HCEC 1CT (cell line): ENCODE results near the gene HS6ST1.

ENCODE experiments used
- DNase-seq: peaks from one replicate; pipeline ENCODE4 v3.0.0-alpha.2; 2017

Gene HS6ST1

DNA sequence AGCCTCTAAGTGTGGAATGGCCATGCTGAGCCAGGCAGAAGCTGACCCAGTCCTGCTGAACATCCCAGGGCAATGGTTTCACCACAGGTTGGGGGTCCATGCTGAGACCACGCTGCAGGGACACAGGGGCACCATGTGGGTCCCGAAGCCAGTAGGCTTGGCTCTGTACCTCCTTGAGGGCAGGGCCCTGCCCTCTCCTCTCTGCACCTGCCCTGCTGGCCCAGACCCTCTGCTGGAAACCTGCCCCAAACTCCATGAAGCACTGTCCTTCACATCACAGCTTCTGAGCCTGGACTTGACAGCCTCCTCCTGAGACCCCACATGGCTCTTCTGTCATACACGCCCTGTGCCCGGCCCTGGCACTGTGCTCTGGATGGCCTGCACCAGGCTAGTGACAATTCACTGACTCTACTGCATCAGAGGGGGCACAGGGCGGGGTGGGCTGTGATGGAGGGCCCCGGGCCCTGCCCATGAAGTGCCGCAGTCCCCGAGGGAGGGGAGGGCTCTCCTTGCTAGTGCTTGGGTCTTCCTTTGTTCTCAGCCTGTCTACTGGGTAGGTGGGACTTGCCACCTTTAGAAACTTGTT, 24.7 kb downstream of the HS6ST1 start:
- DNase-seq: no peak

DNA sequence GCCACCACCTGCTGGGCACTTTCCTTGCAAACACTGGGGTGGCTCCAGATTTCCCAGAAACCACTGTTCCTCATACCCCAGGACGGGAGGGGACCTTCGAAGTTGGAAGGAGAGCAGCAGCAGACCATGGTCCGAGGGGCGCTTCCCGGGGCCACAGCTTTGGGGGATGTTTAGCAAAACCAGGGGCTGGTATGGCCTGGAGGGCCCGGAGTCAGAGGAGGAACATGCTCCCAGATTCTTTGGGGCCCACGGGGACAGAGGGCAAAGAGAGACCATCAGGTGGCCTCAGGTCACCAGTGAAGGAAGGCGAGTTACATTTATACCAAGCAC, 25.3 kb downstream of the HS6ST1 start:
- no peak for DNase-seq

DNA sequence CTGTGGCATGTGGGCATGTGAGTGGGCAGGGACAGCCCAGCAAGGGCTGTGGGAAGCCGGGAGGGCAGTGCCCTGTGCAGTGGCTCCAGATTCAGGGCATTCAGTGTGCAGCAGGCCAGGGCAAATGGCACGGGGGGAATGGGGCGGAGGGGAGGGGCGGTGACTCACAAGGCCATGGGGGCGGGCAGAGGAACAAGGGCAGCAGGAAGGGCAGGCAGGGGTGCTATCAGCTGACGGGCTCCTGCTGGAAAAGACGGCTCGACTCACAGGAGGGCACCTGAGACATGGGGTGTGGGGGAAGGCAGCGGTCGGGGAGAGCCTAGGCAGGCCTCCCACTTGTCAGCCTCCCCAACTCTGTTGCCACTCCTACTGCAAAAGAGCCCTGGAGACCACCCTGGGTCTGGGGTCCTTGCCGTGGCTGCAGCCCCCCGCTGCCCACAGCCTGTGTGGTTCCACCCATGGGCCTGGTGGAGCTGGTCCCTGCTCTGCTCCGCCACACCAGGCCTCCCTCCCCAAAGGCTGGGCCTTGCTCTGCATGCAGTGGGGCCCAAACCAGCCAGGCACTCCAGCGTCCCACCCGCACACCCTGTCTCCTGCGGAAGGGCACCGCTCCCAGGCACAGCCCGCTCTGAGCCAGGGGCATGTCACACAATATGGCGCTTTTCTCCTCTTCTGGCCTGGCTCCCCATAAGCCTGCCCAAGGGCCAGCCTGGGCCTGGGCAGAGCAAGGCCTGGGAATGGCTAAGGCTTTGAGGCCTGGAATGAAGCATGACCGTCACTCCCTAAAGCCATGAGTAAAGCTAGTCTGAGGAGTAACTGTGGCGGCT, 25.9 kb downstream of the HS6ST1 start:
- no peak for DNase-seq

DNA sequence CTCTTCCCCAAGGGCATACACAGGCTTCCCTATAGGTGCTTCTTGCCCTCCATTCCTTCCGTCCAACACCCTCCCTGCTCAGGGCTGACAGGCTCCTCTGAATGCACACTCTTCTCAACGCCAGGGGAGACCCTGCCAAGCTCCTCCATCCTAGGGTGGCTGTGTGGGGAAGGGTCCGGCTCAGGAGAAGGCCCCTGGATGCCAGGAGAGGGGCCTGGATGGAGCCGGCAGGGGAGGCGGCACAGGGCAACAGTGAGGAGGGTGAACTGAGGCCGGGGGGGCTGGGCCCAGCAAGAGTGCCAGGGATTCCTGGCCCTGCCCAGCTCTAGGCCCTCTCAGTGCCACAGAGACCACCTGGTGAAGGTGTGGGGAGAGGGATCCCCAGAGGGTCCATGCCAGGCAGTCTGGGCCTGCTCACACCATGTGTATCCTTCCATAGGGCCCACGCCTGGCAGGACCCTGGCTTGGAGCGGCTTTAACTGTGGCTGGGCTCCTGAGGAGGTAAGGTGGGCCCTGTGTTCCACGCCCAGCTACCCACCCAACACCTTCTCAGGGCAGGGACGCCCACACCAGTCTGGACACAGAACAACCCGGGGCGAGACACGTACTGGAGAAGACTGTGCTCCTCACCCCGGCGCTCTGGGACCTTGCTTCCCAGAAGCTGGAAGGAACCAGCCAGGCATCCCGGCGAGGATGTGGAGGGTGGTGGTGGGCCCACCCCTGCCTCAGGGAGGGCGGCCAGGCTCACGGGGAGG, 26.6 kb downstream of the HS6ST1 start:
- DNase-seq: no peak

DNA sequence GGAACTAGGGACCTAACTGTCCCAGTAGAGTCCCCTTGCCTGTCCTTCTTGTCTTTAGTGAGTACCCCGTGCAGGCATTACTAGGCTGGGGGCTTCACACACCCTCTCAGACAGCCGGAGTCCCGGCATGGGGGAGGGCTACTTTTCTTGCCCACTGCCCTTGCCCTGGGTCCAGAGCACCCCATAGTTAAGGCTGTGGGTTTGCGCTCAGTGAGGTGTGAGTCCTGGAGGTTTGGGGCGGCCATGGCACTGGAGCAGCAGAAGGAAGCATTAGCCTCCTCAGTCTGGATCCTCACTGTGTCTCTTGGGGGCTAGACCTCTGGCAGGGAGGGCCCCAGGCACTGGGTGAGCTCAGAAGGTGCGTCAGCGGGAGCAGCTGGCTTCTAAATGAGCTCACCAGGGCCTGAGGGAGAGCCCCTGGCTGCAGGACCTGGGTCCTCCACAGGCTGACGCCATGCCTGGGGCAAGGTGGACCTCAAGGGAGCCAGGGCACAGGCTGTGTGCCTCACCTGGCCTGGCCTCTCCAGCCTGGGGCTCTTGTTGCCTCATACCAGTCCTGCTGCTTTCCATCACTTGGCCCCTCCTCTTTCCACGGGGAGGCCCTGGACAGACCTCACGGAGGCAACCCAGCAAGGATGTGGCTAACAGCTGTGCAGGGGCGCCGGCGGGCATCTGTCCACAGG, 27.4 kb downstream of the HS6ST1 start:
- no peak for DNase-seq

DNA sequence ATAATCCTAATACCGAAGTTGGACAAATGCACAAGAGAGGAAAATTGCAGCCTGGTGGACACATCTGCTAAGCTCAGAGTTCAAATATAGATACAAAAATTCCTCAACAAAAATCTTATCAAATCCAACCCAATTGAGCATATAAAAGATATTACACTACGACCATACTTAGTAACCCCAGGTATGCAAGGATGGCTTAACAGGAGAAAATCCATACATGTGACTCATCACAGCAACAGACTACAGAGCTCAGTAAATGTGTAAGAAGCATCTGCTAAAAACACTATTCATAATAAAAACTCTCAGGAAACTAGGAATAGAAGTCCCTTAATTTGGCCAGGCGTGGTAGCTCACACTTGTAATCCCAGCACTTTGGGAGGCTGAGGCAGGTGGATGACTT, 28.3 kb downstream of the HS6ST1 start:
- no peak for DNase-seq

DNA sequence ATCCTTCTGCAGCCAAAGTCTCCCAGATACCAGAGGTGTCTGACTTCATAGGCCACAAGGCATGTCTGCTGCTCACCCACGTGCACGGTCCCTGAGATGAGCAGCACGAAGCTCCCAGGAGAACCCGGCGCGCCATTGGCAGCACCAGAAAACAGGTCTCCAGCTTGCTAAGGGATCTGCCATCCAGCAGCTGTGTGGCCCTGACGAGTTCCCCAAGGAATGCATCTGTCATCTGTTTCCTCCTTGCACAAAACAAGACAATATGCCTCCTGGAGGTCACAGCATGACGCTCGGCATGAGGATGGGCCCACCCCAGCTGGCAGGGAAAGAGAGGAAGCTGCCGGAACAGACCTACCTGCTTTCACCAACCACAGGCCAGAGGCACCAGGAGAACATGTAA, 29.2 kb downstream of the HS6ST1 start:
- DNase-seq: no peak

DNA sequence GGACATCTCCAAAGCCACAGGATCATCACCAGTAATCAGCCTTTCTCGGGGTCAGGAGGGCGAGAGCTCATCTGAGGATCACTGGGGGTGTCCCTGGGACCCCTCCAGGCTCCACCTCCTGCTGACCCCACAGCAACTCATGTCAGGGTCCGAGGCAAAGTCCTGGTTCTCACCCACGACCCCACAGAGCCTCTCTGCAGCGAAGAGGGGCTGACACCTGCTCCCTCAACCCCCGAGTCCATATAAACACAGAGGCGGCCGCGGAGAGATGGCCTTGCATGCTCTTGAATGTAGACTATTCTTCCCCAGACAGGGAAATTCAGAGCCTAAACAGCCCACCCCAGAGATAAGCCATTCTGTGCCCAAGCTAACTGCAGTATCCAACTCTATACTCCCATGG, 29.9 kb downstream of the HS6ST1 start:
- no peak for DNase-seq

DNA sequence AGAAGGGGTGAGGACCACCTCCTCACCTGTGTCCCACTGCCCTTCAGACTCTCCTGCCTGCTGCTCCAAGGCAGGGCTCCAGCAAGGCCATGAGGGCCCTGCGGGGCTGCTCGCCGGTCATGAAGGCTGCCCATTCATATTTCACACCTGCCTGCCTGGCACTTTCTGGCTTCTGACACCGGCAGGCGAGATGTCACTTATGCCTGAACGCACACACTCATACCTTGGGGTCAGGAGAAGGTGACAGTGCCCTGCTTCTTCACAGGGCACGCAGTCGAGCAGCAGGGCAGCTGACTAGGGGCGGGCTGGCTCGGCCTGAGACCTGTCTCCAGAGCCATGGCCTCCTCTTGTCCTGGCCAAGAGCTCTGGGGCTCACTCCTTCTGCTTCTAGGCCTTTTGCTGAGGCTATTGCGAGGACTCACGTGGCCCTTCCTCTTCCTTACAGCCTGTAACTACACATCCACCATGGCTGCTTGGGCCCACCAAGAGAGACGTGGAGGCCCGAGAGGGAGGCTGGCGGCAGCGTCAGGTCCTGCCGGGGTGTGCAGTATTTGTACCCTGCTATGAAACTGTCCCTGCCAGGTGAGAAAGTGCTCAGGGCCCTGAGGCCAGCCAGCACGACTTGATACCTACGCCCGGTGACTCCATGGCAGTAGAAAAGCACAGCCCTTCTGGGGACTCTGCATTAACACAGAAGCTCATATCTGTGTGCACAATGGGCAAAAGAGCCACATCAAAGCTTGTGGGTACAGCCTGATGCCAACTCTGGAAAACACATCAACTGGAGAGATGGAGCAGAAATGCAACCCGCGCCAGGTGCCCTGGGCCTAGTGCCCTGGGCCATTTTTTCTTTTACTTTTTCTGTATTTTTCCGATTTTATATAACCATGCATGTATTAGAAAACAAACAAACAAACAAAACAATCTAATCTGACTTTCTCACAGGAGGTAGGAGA, 30.6 kb downstream of the HS6ST1 start:
- no peak for DNase-seq

DNA sequence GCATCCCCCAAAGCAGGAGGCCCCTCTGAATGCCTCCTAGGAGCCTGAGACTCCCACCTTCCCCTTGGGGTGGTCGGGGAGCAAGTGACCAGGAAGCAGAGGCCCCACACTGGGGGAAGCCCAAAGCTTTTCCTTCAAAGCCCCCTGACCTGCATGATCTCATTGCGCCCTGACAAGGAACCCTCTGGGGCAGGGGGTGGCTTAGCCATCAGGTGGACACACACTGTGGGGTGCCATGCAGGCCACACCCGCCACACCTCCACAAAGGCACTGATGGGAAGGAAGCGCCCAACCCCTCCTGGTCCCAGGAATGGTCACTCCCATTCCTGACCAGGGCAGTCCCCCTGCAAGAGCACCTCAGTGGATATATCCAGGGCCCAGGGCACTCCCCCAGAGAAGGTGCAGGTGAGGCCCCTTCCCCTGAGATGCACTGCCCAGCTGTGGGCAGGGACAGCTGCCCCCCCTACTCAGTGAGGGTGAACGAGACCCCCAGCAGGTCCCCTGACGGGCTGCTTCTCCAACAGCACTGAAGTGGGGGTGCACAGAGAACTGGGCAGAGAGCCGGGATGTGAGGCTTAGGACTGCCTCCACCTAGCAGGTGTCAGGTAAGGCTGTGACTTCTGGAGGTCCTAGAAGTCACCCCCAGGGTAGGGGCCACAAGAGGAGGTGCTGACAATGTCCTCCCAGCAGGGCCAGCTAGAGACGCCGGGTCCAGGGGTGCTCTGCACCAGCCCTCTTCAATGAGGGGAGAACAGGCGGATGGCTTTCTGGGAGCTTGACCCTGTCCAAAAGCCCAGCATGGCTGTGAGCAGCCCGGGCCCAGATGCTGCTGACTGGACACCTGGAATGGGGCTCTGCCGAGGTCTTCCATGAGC, 31.5 kb downstream of the HS6ST1 start:
- no peak for DNase-seq

DNA sequence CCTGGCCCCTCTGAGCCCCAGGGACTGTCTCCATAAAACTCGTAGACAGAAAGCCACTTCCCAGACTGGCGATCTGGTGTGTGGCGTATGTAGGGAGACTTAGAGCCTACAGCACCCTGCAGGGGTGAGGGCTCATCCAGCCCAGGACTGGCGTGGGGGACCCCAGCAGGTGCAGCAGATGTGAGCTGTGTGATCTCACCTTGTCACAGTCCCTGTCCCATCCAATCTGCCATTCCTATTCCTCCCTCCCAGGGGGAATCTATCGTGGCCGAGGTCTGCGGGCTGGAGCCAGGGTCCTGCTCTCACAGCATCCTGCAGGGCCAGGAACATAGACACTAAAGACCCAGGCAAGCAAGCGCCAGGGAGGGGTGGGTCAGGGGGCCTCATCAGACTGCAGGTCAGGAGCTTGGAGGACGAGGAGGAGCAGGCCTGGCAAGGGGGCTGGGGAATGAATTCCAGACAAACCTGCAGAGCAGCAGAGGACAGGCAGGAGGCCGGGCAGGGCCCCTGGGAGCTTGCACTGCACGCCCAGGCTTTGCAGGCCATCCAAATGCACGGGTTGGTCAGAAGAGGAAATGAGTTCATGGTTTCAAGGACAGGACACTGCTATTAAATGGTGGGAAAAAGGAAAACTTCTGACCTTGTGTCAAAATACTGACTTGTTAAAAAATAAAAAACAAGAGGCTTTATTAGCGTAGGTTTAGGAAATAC, 32.5 kb downstream of the HS6ST1 start:
- no peak for DNase-seq

DNA sequence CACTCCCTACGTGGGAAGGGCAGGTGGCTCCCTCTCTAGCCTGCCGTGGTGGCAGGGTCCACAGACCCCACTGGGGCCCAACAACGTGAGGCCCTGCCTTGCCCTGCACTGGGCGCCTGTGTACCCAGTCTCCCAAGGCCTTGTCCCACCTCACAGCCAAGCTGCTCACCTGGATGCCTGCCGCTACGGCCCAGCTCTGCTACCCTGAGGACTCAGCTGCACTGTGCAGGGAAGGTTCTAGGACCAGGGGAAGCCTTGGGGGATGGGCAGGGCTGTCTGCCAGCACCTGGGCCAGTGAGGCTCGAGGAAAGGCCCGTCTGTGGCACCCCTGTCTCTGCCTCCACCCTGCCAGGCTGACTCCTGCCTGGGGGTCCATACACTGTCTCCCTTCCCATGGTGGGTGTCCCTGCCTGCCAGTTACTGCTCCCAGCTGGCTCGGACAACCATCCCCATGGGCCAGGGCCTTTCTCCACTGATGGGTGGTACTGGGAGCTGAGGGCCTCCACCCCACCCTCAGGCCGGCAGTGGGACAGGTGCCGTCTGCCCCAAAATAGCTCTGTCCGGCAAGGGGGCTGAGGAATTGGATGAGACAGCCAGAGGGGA, 33.2 kb downstream of the HS6ST1 start:
- no peak for DNase-seq

DNA sequence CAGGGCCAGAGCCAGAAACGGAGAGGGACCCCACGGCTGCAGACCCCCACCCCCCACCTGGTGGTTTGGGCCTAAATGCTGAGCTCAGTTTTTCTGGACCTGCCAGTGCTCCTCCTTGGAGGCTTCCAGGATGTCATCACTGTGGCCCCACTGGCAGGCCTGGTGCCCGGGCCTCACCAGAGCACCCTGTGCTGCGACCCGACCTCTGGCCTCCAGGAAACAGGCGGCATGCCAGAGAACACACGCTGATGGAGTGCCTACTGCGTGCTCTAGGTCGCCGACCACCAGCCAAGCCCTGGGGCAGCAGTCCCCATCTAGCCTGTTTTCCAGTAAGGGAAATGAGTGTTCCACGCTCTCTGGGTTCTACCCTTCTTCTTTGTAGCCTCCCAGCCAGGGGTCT, 33.8 kb downstream of the HS6ST1 start:
- DNase-seq: no peak

DNA sequence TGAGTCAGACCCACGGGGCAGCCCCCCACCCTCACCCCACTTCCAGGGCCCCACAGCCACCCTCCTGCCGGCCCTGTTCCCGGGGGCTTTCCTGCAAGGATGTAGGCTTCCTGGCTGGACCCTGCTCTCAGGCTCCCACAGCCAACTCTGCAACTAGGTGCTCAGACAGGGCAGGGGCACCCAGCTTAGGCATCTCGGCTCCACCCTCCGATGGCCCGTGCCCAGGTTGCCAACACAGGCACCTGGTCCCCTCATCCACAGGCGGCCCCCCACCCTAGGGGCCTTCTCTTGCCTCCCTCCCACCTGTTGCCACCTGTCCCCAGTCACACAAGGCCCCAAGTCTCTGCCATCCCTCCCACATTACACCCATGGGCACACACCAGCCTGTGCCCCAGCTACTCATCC, 34.6 kb downstream of the HS6ST1 start:
- no peak for DNase-seq

DNA sequence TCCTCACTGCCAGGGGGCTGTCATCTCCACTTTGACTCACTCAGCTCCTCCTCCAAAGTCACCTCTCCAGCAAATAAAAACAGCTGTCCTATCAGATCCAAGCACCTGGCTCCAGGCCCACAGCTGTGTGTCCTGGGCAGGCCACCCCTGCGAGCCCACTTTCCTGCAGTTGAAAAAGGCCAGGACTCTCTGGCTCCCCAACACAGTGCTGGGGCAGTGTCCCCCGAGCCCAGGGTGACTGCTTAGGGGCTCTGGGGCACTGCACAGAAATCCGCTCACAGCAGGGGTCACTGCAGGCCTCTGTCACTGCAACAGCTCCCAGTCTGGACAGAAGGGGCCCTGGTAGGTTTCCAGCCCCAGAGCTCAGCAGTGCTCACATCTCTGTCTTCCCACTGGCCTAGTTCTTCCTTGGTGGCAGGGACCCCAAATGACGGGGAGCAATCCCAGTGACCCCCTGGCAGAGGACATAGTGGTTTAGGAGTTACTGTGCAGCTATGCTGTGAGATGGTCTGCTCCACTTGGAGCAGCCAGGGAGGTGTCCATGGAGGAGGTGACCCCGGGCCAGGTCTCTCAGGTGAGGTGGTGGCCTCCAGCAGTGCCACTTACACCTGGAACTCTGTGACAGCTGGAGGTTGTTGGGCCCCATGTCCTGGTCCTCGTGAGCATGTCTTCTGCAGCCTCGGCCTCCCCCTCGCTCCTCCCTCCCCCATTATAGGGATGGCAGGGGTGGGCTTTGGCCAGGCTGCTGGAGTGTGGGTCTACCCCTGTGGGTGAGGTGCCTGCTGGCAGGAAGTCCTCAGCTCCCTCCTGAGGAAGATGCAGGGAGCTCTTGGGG, 35.5 kb downstream of the HS6ST1 start:
- no peak for DNase-seq

DNA sequence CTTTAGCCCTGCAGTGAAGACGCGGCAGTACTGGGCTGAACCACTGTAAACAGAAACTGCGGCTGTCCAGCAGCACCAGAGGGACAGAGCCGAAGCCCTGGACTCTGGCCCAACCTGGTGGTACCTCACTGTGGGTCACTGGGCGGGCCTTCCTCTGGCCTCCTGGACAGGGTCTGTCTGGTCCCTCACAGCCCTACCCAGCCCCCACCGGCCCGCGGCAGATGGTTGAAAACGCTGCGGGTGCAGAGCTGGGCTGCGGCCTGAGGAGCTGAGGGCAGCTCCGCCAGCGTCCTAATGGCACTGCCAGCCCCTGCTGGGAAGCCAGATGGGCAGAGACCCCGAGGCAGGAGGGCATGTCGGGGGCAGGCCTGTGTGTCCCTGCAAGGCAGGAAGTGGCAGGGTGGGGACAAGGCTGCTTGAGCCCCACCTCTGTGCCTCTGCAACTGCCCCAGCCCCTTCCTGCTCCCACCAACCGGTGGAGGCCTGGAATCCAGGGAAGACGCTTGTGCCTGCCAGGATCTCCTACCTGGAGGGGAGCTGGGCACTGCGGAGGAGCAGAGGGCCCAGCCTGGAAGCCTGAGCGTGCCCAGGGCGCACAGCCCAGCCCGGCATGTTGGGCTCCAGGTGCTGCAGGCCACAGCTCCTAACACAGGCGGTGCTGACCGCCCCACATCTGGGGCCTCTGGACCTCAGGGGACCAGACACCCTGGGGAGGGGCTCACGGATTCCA, 36.3 kb downstream of the HS6ST1 start:
- DNase-seq: no peak

DNA sequence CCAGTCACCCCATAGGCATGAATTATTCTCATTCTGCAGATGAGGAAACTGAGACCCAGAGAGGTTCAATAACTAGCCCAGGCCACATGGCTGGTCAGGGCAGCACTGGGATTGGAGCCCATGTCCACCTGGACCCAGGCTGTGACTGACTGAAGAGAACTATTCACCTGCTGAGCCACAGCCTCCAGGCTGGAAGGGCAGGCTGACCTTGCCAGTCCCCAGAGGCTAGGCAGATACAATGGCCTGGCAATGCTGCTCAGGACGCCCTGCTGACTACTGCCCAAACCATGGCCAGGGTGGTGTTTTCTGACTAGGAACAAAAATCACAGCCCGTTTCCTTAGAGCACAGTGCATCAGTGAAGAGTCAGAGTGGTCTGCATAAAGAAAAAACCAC, 36.8 kb downstream of the HS6ST1 start:
- DNase-seq: no peak

DNA sequence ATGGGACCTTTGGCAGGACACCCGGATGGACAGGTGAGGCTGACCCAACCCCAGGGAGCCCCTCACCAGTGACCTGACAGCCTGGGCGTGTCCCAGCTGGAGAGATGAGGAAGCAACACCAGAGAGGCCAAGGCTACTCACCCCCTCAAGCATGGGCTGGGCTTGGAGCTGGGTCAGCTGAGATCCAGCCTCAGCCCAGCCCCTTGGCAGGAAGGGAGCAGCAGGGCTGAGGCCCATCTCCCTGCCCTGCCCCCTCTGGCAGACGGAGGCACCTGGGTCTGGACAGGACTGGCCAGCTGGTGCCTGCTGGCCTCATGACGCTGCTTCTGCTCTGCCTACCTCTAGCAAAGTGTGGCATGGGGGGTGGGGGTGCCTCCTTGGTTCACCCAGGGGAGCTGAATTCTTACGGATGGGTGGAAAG, 37.8 kb downstream of the HS6ST1 start:
- DNase-seq: no peak
